Lower lobe of right lung (tissue), 2 donors: ENCODE measurements around the gene CELSR1. TPM values are rescaled to one million over a fixed set of nuclear protein-coding genes. Genes with fewer than 3 reads are reported as not detected.

Experiments used
- ATAC-seq, 2 donors: fragments of 200-7000 bp; cut with Tn5 transposase; one replicate each; pipeline ENCODE4 v1.9.1; 2020 to 2022; ENCODE audit warnings: mild to moderate bottlenecking in 2 of 2, moderate library complexity in 2 of 2
- DNase-seq: peaks from one replicate; pipeline ENCODE4 v3.0.0-alpha.2; 2020
- H3K27ac ChIP-seq: fragments of 200-600 bp; one replicate; pipeline ENCODE4 v1.8.0; 2022
- H3K27me3 ChIP-seq: fragments of 200-600 bp; one replicate; pipeline ENCODE4 v1.8.0; 2022; ENCODE audit warnings: low read depth
- H3K36me3 ChIP-seq: fragments of 200-600 bp; one replicate; pipeline ENCODE4 v1.8.0; 2022; ENCODE audit warnings: mild to moderate bottlenecking
- H3K4me1 ChIP-seq: fragments of 200-600 bp; one replicate; pipeline ENCODE4 v1.8.0; 2022
- H3K4me3 ChIP-seq: fragments of 200-600 bp; one replicate; pipeline ENCODE4 v1.8.0; 2022; ENCODE audit warnings: mild to moderate bottlenecking
- H3K9me3 ChIP-seq: fragments of 200-600 bp; one replicate; pipeline ENCODE4 v1.8.0; 2022
- CTCF ChIP-seq: fragments of 200-600 bp; IDR thresholded peaks from one replicate; pipeline ENCODE4 v1.8.0; 2022; ENCODE audit warnings: antibody characterized with exemption, mild to moderate bottlenecking
- intact Hi-C: fragments of 100-400 bp; cut with DNase I; formaldehyde crosslinking; loops from one replicate; pipeline ENCODE4 v1.11.0; 2022
- total RNA-seq: library from RNA; stranded (reverse); fragmentation: NEBNext Ultra II Directional; extraction: Animal tissue kit (Norgen Biotek cat#: 25700); gene quantifications from one replicate; pipeline ENCODE4 v1.2.1, GENCODE V29; 2021
- donor health status: DM: no; HTN: yes; CAD: no; lungs with severe emphysema.

Gene CELSR1
- total RNA-seq, 1 donor from 2014 or later: 51.8 TPM

GRCh38 chr22:46433318-46433717 lies 104.1 kb downstream of the CELSR1 start:
- H3K4me3 ChIP-seq: no peak overlapping the region
- H3K27ac ChIP-seq: no peak overlapping the region
- peaks cover 14% of the 10 kb centered on the region for H3K36me3 ChIP-seq
- peaks cover 18% of the 10 kb centered on the region for H3K4me1 ChIP-seq
- DNase-seq (no peak), ATAC-seq (no peak)
- TF ChIP-seq CTCF: no peak
- H3K9me3 ChIP-seq: no peaks in the 10 kb centered on the region
- H3K27me3 ChIP-seq: no peaks in the 10 kb centered on the region
- intact Hi-C loops: no loop called here

GRCh38 chr22:46432164-46433068 lies 105.0 kb downstream of the CELSR1 start:
- DNase-seq: no peak
- TF ChIP-seq CTCF: no peak
- intact Hi-C loops: no loop called here
- Histone ChIP-seq H3K4me3 (peak overlapping the region; percentile 50), H3K27ac (peak overlapping the region; percentile 19), H3K9me3 (no peaks in the 10 kb centered on the region), H3K4me1 (peaks cover 18% of the 10 kb centered on the region), H3K27me3 (no peaks in the 10 kb centered on the region), H3K36me3 (peaks cover 10% of the 10 kb centered on the region)
- peak; percentile 40 to 43 for ATAC-seq

- Histone ChIP-seq H3K36me3 (peaks cover 7% of the 10 kb centered on the region), H3K27me3 (no peaks in the 10 kb centered on the region), H3K9me3 (no peaks in the 10 kb centered on the region), H3K4me1 (peaks cover 18% of the 10 kb centered on the region), H3K4me3 (no peak overlapping the region), H3K27ac (no peak overlapping the region)
- no peak for TF ChIP-seq CTCF
- DNase-seq: no peak
- no peak for ATAC-seq
- intact Hi-C loops: no loop called here
Observed at GRCh38 chr22:46430961-46431838, 106.2 kb downstream of the CELSR1 start.

GRCh38 chr22:46429325-46429853 lies 108.0 kb downstream of the CELSR1 start:
- no peak for DNase-seq
- peak overlapping the region; percentile 16 for H3K27ac ChIP-seq
- ATAC-seq: peak; percentile 42 to 64

More at GRCh38 chr22:46429325-46429853, 108.0 kb downstream of the CELSR1 start:
- Histone ChIP-seq H3K4me1 (peaks cover 18% of the 10 kb centered on the region), H3K36me3 (peaks cover 4% of the 10 kb centered on the region), H3K9me3 (no peaks in the 10 kb centered on the region), H3K4me3 (no peak overlapping the region), H3K27me3 (no peaks in the 10 kb centered on the region)
- TF ChIP-seq CTCF: no peak
- intact Hi-C loops: no loop called here
